GM12878 (cell line): ENCODE measurements around the gene CD52.

ENCODE experiments used
- EZH2 ChIP-seq: IDR thresholded peaks from 2 replicates; pipeline ENCODE4 v1.6.1; 2012; ENCODE audit warnings: low read depth, mild to moderate bottlenecking, control low read depth, inconsistent platforms, low read length, borderline replicate concordance; ENCODE audit not compliant: control insufficient read depth
- POLR2A ChIP-seq: IDR thresholded peaks from 2 replicates; pipeline ENCODE4 v1.6.1; 2011; ENCODE audit warnings: low read depth, mild to moderate bottlenecking, low read length
- POLR2AphosphoS5 ChIP-seq: IDR thresholded peaks from 2 replicates; pipeline ENCODE4 v1.6.1; 2011; ENCODE audit warnings: mild to moderate bottlenecking, low read length, inconsistent platforms
- TAF1 ChIP-seq: IDR thresholded peaks from 2 replicates; pipeline ENCODE4 v1.6.1; 2011; ENCODE audit warnings: mild to moderate bottlenecking, low read depth, low read length, borderline replicate concordance
- TARDBP ChIP-seq: IDR thresholded peaks from 2 replicates; pipeline ENCODE4 v1.6.1; 2016; ENCODE audit warnings: borderline replicate concordance
- YY1 ChIP-seq: IDR thresholded peaks from 2 replicates; pipeline ENCODE4 v1.6.1; 2011; ENCODE audit warnings: low read depth, mild to moderate bottlenecking, low read length
- TF ChIP-seq, protein P1 (sequence below), 3 experiments: IDR thresholded peaks in 2 of 3; conservative IDR thresholded peaks in 1 of 3; 2 replicates each; pipeline ENCODE4 v1.5.1; 2011; ENCODE audit warnings: low read depth in 3 of 3, low read length in 3 of 3, mild to moderate bottlenecking in 3 of 3, control low read depth in 2 of 3, moderate library complexity in 2 of 3, inconsistent platforms in 1 of 3, mixed read lengths in 1 of 3; ENCODE audit not compliant: control insufficient read depth in 2 of 3, insufficient read depth in 1 of 3; ENCODE audit errors: extremely low read depth in 1 of 3

DNA sequence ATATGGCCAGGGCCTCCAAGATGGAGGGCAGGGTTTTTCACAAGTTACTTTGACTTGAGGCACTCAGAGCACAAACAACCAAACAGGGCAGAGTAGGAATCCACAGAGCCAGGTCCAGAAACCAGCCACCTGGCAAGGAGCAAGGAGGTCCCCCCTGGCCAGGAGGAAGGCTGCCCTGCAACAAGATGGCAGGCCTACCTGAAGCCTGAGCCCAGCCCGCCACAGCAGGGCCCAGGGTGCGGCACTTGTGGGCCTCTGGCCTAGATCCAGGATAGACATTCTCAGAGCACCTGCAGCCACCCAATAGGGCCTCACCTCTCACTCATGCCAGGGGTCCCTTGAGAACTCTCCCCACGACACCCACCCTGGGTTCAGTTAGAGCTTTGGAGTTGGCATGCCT is 26.3 kb upstream of the CD52 start:
- TF ChIP-seq POLR2AphosphoS5 (no peak), TARDBP (no peak), TAF1 (no peak), YY1 (no peak), EZH2 (no peak), POLR2A (no peak)
- TF ChIP-seq, protein P1, sequence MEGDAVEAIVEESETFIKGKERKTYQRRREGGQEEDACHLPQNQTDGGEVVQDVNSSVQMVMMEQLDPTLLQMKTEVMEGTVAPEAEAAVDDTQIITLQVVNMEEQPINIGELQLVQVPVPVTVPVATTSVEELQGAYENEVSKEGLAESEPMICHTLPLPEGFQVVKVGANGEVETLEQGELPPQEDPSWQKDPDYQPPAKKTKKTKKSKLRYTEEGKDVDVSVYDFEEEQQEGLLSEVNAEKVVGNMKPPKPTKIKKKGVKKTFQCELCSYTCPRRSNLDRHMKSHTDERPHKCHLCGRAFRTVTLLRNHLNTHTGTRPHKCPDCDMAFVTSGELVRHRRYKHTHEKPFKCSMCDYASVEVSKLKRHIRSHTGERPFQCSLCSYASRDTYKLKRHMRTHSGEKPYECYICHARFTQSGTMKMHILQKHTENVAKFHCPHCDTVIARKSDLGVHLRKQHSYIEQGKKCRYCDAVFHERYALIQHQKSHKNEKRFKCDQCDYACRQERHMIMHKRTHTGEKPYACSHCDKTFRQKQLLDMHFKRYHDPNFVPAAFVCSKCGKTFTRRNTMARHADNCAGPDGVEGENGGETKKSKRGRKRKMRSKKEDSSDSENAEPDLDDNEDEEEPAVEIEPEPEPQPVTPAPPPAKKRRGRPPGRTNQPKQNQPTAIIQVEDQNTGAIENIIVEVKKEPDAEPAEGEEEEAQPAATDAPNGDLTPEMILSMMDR (IDR thresholded peaks at IDR 0.05 in 2 of 3, conservative IDR thresholded peaks at IDR 0.05 in 1 of 3; ENCODE audit: control insufficient read depth in 2 of 3, extremely low read depth in 1 of 3, insufficient read depth in 1 of 3, low read depth in 3 of 3, low read length in 3 of 3): no peak
